ENCODE results near the gene DHDH.
"Not testable (repeated sequence)": the region's sequence is repeated elsewhere in the genome, so short reads cannot be mapped to it uniquely, and the experiment has no call there.

DHDH gene

GRCh38 chr19:48918071-48918470 is 15.4 kb upstream of the DHDH start:
- DNase-seq, result no peak

- DNase-seq, result no peak
Measured at GRCh38 chr19:48918801-48919247, 14.7 kb upstream of the DHDH start.

- not testable (repeated sequence) for DNase-seq
Measured at GRCh38 chr19:48919271-48919670, 14.2 kb upstream of the DHDH start.

GRCh38 chr19:48920949-48921348 is 12.6 kb upstream of the DHDH start:
- DNase-seq, result no peak

- no peak for DNase-seq
Measured at GRCh38 chr19:48921721-48922500, 11.6 kb upstream of the DHDH start.

- no peak for DNase-seq
Measured at GRCh38 chr19:48922548-48923490, 10.7 kb upstream of the DHDH start.

GRCh38 chr19:48925240-48925843 is 8.2 kb upstream of the DHDH start:
- no peak for DNase-seq

- not testable (repeated sequence) for DNase-seq
Measured at GRCh38 chr19:48925890-48926289, 7.6 kb upstream of the DHDH start.

- DNase-seq, result no peak
Measured at GRCh38 chr19:48926909-48927308, 6.6 kb upstream of the DHDH start.

GRCh38 chr19:48927692-48928091 is 5.8 kb upstream of the DHDH start:
- DNase-seq, result not testable (repeated sequence)

GRCh38 chr19:48928164-48929025 is 5.1 kb upstream of the DHDH start:
- DNase-seq, result no peak

- DNase-seq, result no peak
Measured at GRCh38 chr19:48934837-48935236, 1.3 kb downstream of the DHDH start.

GRCh38 chr19:48935864-48936263 is 2.4 kb downstream of the DHDH start:
- no peak for DNase-seq

GRCh38 chr19:48938256-48938655 is 4.8 kb downstream of the DHDH start:
- DNase-seq, result no peak

- DNase-seq, result no peak
Measured at GRCh38 chr19:48940902-48941301, 7.4 kb downstream of the DHDH start.

GRCh38 chr19:48943081-48943480 is 9.6 kb downstream of the DHDH start:
- no peak for DNase-seq

GRCh38 chr19:48945415-48945814 is 11.9 kb downstream of the DHDH start:
- DNase-seq, result no peak

- DNase-seq, result no peak
Measured at GRCh38 chr19:48945817-48946216, 12.3 kb downstream of the DHDH start.

- DNase-seq, result no peak
Measured at GRCh38 chr19:48946463-48947257, 13.2 kb downstream of the DHDH start.

- no peak for DNase-seq
Measured at GRCh38 chr19:48947258-48947542, 13.7 kb downstream of the DHDH start.

GRCh38 chr19:48950159-48950558 is 16.7 kb downstream of the DHDH start:
- no peak for DNase-seq

All from right hindlimb (tissue), 1 donor.